K562 (cell line): ENCODE results near the gene PRDM11.

Experiments used
- ATF7 ChIP-seq: fragments of 450-650 bp; IDR thresholded peaks from 2 replicates; pipeline ENCODE4 v1.7.1; 2014; ENCODE audit warnings: mild to moderate bottlenecking, moderate library complexity
- CBX3 ChIP-seq, 2 experiments: IDR thresholded peaks; 1 replicate in 1 of 2; 2 replicates in 1 of 2; pipeline ENCODE4 v1.6.1; 2012; ENCODE audit warnings: inconsistent platforms in 2 of 2, low read length in 2 of 2, borderline replicate concordance in 1 of 2, control low read depth in 1 of 2
- ELF4 ChIP-seq: fragments of 450-650 bp; formaldehyde crosslinking; IDR thresholded peaks from 2 replicates; pipeline ENCODE4 v1.4.0; 2022; ENCODE audit warnings: missing genetic modification characterization
- HDAC1 ChIP-seq, 2 experiments: fragments of 450-650 bp; IDR thresholded peaks; 2 replicates each; pipeline ENCODE4 v1.6.1; 2016 to 2017; ENCODE audit warnings: inconsistent platforms in 1 of 2, mild to moderate bottlenecking in 1 of 2, moderate library complexity in 1 of 2
- HNRNPLL ChIP-seq: fragments of 200-400 bp; formaldehyde crosslinking; IDR thresholded peaks from 2 replicates; pipeline ENCODE4 v1.6.1; 2017; ENCODE audit warnings: low read length, low read depth, mild to moderate bottlenecking; ENCODE audit not compliant: poor library complexity, severe bottlenecking
- NR2F6 ChIP-seq: fragments of 450-650 bp; formaldehyde crosslinking; IDR thresholded peaks from 2 replicates; pipeline ENCODE4 v1.4.0; 2020; ENCODE audit warnings: mild to moderate bottlenecking
- SRSF9 ChIP-seq: fragments of 200-400 bp; formaldehyde crosslinking; IDR thresholded peaks from 2 replicates; pipeline ENCODE4 v1.6.1; 2017; ENCODE audit warnings: low read depth, low read length, borderline replicate concordance
- TAF15 ChIP-seq: fragments of 200-400 bp; formaldehyde crosslinking; IDR thresholded peaks from 2 replicates; pipeline ENCODE4 v1.6.1; 2017; ENCODE audit warnings: mild to moderate bottlenecking, low read depth, low read length, moderate library complexity
- U2AF1 ChIP-seq: fragments of 200-400 bp; formaldehyde crosslinking; optimal IDR thresholded peaks from 2 replicates; pipeline ENCODE3; 2017; ENCODE audit warnings: mild to moderate bottlenecking, low read depth, low read length, moderate library complexity
- ZBTB7A ChIP-seq: IDR thresholded peaks from 2 replicates; pipeline ENCODE4 v1.6.1; 2011; ENCODE audit warnings: low read depth, mild to moderate bottlenecking, low read length, moderate library complexity, borderline replicate concordance; ENCODE audit not compliant: control insufficient read depth
- ZC3H4 ChIP-seq: sonication (generic); formaldehyde crosslinking; IDR thresholded peaks from 2 replicates; pipeline ENCODE4 v1.9.0; 2021; ENCODE audit warnings: missing genetic modification reagents, borderline replicate concordance
- ZNF316 ChIP-seq: fragments of 450-650 bp; IDR thresholded peaks from 2 replicates; pipeline ENCODE4 v1.6.1; 2016
- ZZZ3 ChIP-seq: fragments of 450-650 bp; IDR thresholded peaks from 2 replicates; pipeline ENCODE4 v1.6.1; 2016; ENCODE audit warnings: antibody characterized with exemption, mild to moderate bottlenecking, moderate library complexity
- TF ChIP-seq, protein P1 (sequence below): sonication (generic); formaldehyde crosslinking; IDR thresholded peaks from 2 replicates; pipeline ENCODE4 v1.9.0; 2022; ENCODE audit warnings: mild to moderate bottlenecking, missing genetic modification reagents

DNA sequence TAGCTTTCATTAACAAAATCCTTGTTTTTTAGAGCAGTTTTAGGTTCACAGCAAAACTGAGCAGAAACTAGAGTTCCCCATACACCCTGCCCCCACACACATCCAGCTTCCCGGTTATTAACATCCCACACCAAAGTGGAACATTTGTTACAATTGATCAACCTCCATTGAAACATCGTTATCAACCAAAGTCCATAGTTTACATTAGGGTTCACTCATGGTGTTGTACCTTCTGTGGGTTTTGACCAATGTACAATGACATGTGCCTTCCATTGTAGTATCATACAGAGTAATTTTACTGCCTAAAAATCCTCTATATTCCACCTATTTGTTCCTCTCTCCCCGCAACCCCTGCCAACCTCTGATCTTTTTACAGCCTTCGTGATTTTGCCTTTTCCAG is 28.5 kb downstream of the PRDM11 start:
- TF ChIP-seq HNRNPLL: no peak
- TF ChIP-seq SRSF9: no peak
- TF ChIP-seq HDAC1 (IDR thresholded peaks at IDR 0.05): no peak
- TF ChIP-seq ZC3H4: no peak
- no peak for TF ChIP-seq U2AF1
- no peak for TF ChIP-seq ZBTB7A
- TF ChIP-seq NR2F6 (CRISPR knock-in tag): no peak
- TF ChIP-seq TAF15: no peak
- TF ChIP-seq, protein P1, sequence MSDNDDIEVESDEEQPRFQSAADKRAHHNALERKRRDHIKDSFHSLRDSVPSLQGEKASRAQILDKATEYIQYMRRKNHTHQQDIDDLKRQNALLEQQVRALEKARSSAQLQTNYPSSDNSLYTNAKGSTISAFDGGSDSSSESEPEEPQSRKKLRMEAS (CRISPR knock-in tag): no peak
- TF ChIP-seq ELF4 (CRISPR knock-in tag): no peak
- no peak for TF ChIP-seq ZZZ3
- no peak for TF ChIP-seq CBX3 (IDR thresholded peaks at IDR 0.05; ENCODE audit: borderline replicate concordance in 1 of 2, low read length in 2 of 2)
- TF ChIP-seq ZNF316: no peak
- TF ChIP-seq ATF7: no peak
